ENCODE results near the gene ZMYND11.

The ZMYND11 gene

GRCh38 chr10:301536-301935 is 166.3 kb downstream of the ZMYND11 start:
- DNase-seq (ENCODE audit: extremely low spot score, insufficient read length, low read depth) (no peak), FAIRE-seq (no peak)
